Measurements from ENCODE around the gene NPAS3.

Gene NPAS3

GRCh38 chr14:33257796-33258195, 319.1 kb downstream of the NPAS3 start:
- no peak for DNase-seq (ENCODE audit: low read depth)

- DNase-seq (ENCODE audit: low read depth): no peak
Observed at GRCh38 chr14:33259764-33260163, 321.1 kb downstream of the NPAS3 start.

GRCh38 chr14:33271216-33271615, 332.5 kb downstream of the NPAS3 start:
- no peak for DNase-seq (ENCODE audit: low read depth)

GRCh38 chr14:33271891-33272290, 333.2 kb downstream of the NPAS3 start:
- no peak for DNase-seq (ENCODE audit: low read depth)

GRCh38 chr14:33273978-33274377, 335.3 kb downstream of the NPAS3 start:
- DNase-seq (ENCODE audit: low read depth): no peak

- no peak for DNase-seq (ENCODE audit: low read depth)
Observed at GRCh38 chr14:33275879-33276278, 337.2 kb downstream of the NPAS3 start.

- no peak for DNase-seq (ENCODE audit: low read depth)
Observed at GRCh38 chr14:33279865-33280264, 341.2 kb downstream of the NPAS3 start.

GRCh38 chr14:33280646-33281045, 342.0 kb downstream of the NPAS3 start:
- no peak for DNase-seq (ENCODE audit: low read depth)

GRCh38 chr14:33282331-33283230, 343.9 kb downstream of the NPAS3 start:
- no peak for DNase-seq (ENCODE audit: low read depth)

- DNase-seq (ENCODE audit: low read depth): no peak
Observed at GRCh38 chr14:33285902-33286700, 347.4 kb downstream of the NPAS3 start.

- DNase-seq (ENCODE audit: low read depth): no peak
Observed at GRCh38 chr14:33287189-33287588, 348.5 kb downstream of the NPAS3 start.

GRCh38 chr14:33290641-33291040, 352.0 kb downstream of the NPAS3 start:
- no peak for DNase-seq (ENCODE audit: low read depth)

- DNase-seq (ENCODE audit: low read depth): no peak
Observed at GRCh38 chr14:33291529-33292104, 352.9 kb downstream of the NPAS3 start.

- DNase-seq (ENCODE audit: low read depth): no peak
Observed at GRCh38 chr14:33294419-33294818, 355.7 kb downstream of the NPAS3 start.

GRCh38 chr14:33297565-33297964, 358.9 kb downstream of the NPAS3 start:
- DNase-seq (ENCODE audit: low read depth): no peak

GRCh38 chr14:33307691-33308251, 369.1 kb downstream of the NPAS3 start:
- DNase-seq (ENCODE audit: low read depth): no peak

- DNase-seq (ENCODE audit: low read depth): no peak
Observed at GRCh38 chr14:33309106-33309505, 370.4 kb downstream of the NPAS3 start.

- no peak for DNase-seq (ENCODE audit: low read depth)
Observed at GRCh38 chr14:33315217-33315616, 376.5 kb downstream of the NPAS3 start.

- no peak for DNase-seq (ENCODE audit: low read depth)
Observed at GRCh38 chr14:33315721-33316120, 377.0 kb downstream of the NPAS3 start.

GRCh38 chr14:33317675-33318074, 379.0 kb downstream of the NPAS3 start:
- DNase-seq (ENCODE audit: low read depth): no peak

GRCh38 chr14:33323979-33324378, 385.3 kb downstream of the NPAS3 start:
- no peak for DNase-seq (ENCODE audit: low read depth)

- DNase-seq (ENCODE audit: low read depth): no peak
Observed at GRCh38 chr14:33331176-33331949, 392.7 kb downstream of the NPAS3 start.
